ENCODE data around the gene DMD.

DNA sequence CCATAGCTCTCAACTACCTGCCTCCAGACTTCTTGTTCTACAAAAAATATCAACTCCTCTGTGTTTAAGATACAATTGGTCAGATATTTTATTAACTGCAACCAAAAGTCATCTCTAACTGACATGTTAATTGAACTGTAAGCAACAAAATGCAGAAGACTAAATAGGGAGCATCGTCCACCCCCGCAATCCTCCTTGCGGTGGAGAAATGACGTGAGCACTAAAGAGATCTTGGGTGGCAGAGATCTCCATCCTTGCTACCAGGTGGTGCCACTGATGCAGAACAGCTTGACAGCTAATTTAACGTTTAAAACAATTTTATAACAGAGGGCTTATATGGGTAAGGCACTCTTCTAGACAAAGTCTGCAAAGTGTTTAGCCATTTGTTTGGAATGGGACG, 1975.1 kb downstream of the DMD start:
- TF ChIP-seq, protein P1, sequence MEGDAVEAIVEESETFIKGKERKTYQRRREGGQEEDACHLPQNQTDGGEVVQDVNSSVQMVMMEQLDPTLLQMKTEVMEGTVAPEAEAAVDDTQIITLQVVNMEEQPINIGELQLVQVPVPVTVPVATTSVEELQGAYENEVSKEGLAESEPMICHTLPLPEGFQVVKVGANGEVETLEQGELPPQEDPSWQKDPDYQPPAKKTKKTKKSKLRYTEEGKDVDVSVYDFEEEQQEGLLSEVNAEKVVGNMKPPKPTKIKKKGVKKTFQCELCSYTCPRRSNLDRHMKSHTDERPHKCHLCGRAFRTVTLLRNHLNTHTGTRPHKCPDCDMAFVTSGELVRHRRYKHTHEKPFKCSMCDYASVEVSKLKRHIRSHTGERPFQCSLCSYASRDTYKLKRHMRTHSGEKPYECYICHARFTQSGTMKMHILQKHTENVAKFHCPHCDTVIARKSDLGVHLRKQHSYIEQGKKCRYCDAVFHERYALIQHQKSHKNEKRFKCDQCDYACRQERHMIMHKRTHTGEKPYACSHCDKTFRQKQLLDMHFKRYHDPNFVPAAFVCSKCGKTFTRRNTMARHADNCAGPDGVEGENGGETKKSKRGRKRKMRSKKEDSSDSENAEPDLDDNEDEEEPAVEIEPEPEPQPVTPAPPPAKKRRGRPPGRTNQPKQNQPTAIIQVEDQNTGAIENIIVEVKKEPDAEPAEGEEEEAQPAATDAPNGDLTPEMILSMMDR (IDR thresholded peaks at IDR 0.05; ENCODE audit: low read depth, low read length), result no peak
- TF ChIP-seq EZH2phosphoT487 (IDR thresholded peaks at IDR 0.05; ENCODE audit: low read depth), result no peak

All from OCI-LY3 (cell line).